NCI-H1092 treated with DMSO at 0.1 percent for 48 hours (cell line): ENCODE data around the gene RBM18.

Source experiments
- DNase-seq: peaks from one replicate; lab custom pipeline; 2025; lab: John Stamatoyannopoulos, UW

The RBM18 gene

GRCh38 chr9:122221183-122221811 lies 43.3 kb downstream of the RBM18 start:
- no peak for DNase-seq

DNA sequence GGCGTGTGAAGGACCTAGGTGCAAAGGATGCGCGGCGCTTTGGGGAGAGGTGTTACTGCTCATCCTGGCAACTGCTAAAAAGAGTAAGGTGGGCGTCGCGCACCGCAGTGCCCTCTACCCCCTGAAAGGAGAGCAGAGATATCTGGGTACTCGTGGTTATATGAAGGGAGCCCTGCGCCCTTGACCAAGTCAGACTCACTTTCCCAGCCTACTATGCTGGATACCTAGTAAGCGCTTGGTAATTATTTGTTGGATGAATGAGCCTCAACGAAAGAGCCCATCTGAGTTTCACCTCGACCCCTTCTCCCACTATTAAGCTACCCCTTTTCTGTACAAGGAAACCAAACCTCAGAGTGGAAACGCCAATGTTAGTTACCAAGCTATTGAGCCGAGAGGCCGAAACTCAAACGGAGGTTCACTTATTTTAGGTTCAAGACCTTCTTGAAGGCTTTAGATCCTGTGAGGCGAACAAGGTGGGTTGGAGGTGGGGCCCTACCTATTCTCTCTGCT lies 43.9 kb downstream of the RBM18 start:
- DNase-seq, result no peak

DNA sequence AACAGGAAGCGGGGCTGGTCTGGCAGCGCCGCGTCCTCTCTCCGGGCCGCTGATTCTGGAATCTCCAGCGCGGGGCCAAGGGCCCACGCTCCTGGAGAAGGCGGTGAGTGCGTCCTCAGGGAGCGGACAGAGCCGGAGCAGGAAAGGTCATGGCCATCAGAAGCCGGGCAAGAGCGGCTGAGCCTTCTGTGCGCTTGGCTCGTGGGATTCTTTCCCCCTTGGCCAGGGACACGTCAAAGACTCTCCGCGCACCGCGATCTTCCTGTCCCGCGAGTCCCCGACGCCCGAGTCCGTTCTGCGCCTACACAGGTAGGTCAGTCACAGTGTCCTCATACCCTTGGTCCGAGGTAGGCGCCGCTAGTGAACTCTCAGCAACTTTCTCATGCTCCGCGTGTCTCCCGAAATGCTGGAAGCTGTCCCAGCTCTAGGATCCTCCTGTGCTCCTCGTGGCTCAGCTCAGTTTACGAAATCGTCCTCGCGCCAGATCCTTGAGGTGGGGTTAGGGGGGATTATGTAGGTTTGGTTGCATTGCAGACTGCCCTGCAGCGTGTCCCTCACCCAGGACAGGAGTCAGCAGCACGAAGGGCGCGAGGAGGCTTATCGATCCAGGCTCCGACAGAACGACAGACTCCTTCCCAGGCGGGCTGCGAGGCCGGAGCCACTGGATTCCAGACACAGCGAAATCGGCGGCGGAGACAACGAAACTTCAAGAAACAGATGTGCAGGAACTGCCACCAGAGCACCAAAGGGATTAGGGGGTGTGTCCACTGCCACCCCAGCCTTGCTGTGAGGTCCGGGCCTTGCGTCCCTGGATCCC lies 44.6 kb downstream of the RBM18 start:
- no peak for DNase-seq

- DNase-seq, result no peak
These were observed 45.4 kb downstream of the RBM18 start for GRCh38 chr9:122218935-122219855.

- DNase-seq, result no peak
These were observed 46.3 kb downstream of the RBM18 start for GRCh38 chr9:122218071-122218934.

GRCh38 chr9:122217640-122218039 lies 47.0 kb downstream of the RBM18 start:
- no peak for DNase-seq

- no peak for DNase-seq
These were observed 47.7 kb downstream of the RBM18 start for GRCh38 chr9:122216798-122217418.

DNA sequence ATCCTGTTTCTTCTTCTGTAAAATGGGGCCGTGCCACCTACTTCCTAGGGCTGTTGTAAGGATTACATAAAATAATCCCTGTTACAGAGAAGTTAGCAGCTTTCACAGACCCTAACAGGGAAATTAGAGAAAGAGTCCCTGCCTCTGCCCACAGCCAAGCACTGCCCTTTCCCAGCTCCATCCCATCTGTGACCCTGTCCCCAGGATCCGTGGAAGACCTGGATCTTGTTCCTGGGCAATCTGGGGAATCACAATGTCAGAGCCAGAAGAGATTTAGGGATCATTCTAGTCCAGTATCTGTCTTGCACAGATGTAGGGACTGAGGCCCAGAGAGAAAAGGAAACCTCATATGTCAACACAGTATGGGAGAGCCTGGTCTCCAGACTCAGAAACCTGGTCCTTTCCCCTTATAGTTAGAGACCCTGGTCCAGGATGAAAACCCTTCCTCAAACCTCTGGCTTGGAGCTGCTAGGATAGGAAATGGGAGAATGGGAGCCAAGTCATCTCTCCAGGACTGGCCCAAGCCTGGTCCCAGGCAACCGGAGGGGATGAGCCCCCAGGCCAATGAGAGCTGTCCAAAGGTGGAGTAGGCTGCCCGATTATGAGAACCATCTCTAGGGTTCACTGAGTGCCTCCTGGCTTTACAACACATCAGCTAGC lies 48.4 kb downstream of the RBM18 start:
- no peak for DNase-seq

DNA sequence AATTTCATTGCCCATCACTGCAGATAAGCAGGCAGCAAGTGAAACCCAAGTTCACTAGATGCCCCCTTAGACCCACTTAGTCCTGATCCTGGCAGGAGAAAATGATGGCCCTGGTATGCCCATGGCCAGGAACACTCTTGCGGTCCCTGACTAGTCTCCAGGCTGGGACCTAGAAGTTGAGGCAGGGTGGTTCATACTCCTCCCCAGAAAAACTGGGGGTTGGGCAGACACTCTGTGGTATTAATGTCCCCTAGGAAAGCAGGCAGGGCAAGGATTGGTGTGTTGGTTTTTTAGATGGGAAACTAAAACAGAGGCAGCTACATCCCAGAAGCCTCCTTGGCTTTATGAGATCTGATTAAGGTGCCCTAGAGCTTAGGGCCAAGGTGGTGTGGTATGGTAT lies 49.0 kb downstream of the RBM18 start:
- no peak for DNase-seq

DNA sequence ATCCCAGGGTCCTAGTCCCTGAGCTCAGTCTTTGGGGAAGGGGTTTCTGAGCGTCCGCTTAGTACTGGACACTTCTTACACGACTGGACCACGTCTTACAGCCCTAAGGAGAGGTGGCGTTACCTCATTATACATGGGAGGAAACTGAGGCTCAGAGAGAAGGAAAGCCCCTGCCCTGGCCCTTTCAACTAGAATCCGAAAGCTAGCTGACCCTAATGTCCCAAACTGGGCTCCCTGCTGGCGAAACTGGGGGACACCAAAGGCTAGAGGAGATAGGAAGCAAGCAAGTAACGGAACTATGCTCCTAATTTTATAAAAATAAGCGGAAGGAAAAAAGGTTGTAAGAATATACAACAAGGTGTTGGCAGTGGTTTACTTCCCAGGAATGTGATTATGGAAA lies 50.1 kb downstream of the RBM18 start:
- no peak for DNase-seq

- DNase-seq, result peak; percentile 74
These were observed 50.8 kb downstream of the RBM18 start for GRCh38 chr9:122213589-122214413.

- DNase-seq, result no peak
These were observed 51.5 kb downstream of the RBM18 start for GRCh38 chr9:122213102-122213588.

DNA sequence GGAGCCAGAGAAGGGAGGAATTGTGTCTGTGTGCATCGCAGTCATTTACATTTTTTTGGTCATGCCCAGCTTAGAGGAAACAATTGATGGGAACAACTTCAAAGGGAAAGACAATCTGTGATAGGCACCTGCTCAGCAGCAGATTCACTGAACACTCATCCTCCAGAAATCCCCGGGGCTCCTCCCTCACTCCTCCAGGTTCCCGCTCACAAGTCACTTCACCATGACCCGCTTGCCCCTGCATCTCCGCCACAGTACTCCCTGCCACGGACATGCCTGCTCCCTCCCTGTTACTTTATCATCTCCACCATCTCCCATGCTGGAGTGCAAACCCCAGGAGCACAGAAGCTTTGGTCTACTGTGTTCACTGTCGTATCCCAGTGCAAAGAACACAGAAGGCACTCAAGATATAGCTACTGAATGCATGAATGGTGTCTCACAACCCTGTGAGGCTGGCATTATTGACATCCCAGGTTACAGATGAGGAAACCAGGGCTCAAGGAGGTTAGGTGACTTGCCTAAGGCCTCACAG lies 52.1 kb downstream of the RBM18 start:
- DNase-seq, result no peak

DNA sequence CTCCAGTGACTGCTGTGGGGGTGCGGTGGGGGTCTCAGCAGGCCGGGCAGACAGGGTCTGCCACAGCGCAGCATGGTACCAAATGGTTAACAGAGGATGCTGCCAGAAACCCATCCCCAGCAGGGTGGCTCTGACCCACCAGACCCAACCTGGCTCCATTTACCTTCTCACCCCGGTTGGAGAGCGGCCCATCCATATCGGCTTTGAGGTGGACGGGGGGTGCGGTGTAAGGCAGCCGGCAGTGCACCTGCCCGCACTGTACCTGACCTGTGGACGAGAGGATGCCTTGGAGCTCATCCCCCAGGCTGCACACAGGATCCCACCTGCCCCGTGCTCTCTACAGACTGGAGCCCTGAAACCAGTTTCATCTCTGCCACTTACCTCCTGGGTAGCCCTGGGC lies 55.2 kb downstream of the RBM18 start:
- DNase-seq, result no peak

- DNase-seq, result no peak
These were observed 57.5 kb downstream of the RBM18 start for GRCh38 chr9:122207096-122207495.

DNA sequence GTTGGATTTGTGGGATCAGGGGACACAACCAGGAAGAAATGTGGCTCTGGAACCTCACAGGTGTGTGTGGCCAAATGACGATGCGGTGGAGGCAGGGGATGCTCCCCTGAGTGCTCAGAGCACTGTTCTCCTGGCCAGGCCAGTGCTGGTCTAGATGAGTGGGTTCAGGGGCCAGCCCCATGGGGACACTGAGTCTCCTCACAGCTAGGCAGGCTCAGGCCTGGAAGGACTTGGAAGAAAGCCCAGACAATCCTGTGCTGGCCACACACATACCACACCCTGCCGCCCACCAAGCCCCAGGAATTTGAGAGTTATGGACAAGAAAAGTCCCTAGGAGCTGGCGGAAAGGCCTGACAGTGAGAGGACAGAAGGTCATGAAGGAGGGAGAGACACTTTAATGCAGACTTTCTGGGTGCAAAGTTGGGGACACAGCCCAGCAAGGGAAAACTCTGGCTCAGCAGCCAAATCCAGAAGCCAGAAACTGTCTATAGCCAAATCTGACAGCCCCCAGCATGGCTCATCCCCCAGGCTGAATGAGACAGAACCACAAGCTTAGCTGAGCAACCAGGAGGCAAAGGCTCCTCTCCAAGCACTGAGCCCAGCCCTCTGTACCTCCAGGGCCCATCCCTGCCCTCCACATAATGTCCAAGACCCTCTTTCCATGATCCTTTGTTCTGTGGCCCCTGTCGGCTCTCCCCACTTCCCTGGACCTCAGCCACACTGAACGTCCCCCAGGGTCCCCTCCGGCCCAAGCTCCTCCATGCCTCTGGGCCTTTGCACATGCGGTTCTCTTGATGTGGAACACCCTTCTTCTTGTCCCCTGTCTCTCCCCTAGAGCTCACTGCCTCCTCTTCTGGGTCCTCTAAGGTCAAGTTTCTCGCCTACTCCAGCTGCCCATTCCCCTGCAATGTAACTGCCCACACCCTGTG lies 58.3 kb downstream of the RBM18 start:
- DNase-seq, result no peak

DNA sequence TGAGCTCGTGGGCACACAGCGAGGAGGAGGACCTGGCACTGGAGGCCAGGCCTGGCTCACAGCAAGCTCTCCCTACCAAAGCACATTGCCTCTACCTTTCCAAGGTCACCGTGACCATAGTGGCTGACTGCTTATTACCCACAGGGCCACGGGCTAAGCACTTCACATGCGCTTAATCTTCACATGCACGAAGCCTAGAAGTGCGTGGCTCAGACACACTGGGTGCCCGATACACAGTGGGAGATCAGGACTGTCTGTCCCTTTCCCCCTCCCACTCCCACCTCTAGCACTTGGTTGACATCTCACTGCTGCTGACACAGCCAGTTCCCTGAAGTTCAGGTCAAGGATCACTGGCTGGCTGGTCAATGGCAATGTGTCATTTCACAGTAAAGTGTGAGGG lies 59.5 kb downstream of the RBM18 start:
- DNase-seq, result no peak

DNA sequence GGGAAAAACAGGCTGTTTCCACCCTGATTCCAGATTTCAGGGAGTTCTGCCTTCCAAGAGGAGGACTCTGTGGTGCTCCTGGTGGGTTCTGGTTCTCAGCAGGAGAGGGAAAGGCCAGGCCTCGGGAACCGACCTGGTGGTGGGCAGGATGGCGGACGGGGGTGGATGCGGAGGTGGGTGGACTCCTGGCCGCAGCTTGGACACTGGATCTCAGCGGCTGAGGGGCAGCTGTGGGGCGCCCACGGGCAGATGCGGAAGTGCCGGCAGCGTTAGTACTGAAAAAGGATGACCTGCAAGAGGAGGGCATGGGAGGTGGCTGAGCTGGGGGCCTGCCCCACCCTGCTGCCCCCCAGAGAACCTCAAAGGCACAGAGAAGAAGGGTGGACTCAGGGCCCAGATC lies 60.1 kb downstream of the RBM18 start:
- DNase-seq, result no peak
